ENCODE results near the gene EMC10. TPM values are rescaled to one million over a fixed set of nuclear protein-coding genes. Genes with fewer than 3 reads are reported as not detected.
A peak's percentile ranks its signal among the peaks of the same experiment; 100 is the strongest.

EMC10 gene
- total and polyA plus RNA-seq, 3 experiments from 2014 or later: 11.4 to 74.8 (median 74.7) TPM

DNA sequence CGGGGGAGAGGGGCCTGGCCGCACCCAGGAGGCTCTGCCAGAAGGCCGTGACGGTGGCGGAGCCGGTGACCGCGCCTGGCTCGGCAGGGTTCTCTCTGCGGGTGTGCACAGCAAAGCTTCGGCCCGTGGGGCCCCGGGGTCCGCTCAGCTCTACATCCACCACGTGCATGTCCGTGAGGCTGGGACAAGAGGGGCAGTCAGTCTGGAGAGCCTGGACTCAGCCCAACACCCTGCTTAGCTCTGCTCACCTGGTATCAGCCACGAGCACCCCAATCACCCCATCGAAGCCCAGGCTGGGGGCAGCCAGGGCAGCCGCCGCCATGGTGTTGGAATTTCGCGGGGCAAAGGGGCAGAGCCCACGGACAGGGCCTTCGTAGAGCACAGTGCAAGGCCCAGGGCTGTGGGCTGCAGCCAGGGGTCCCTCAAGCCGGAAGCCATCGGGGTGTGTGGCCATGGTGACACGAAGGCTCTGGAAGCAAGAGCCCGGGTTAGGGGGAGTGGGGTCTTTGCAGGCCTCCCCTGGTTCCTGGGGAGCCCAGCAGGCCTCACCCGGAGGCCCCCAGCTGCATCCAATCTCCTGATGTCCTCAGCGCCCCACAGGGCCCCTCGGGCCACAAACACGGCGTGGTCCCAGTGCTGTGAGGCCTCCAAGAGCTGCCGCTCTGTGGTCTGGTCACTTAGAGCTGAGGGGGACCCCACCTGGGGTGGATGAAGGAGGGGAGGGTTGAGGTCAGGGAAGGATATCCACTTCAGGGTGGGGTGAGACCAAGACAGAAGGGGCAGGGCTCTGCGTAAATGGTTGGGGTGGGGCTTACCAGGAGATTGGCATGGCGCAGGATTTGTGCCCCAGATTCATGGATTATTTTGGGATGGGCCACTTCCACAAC is 36.0 kb downstream of the EMC10 start:
- Mint-ChIP-seq H3K27me3 (peaks cover 5 to 7% of the 10 kb centered on the region in 2 donors), H3K9me3 (no peaks in the 10 kb centered on the region), H3K4me1 (peaks cover 13 to 22% (median 15%) of the 10 kb centered on the region in 3 donors), H3K36me3 (peaks cover 0 to 13% (median 0%) of the 10 kb centered on the region in 3 donors), H3K27ac (peak overlapping the region in 3 of 8 donors; percentile 38 to 71 (median 57)), H3K4me3 (peak overlapping the region in 2 of 7 donors; percentile 13 to 56)
- no peaks in the 10 kb centered on the region for H3K9me3 ChIP-seq (ENCODE audit: low read length)
- H3K27me3 ChIP-seq (ENCODE audit: insufficient read depth, low read length, poor library complexity, severe bottlenecking): no peaks in the 10 kb centered on the region
- CTCF ChIA-PET: interaction anchor here (1.5 kb wide), 2 partner anchors 44 to 51 kb away, joined by 3 read pairs; no protein-coding TSS in a partner anchor
- H3K36me3 ChIP-seq (ENCODE audit: insufficient read depth, low read length): no peaks in the 10 kb centered on the region
- H3K4me3 ChIP-seq (ENCODE audit: low read length): peak overlapping the region; percentile 67
- peaks cover 15% of the 10 kb centered on the region for H3K4me1 ChIP-seq (ENCODE audit: insufficient read depth, low read length)
- H3K27ac ChIP-seq (ENCODE audit: low read depth, low read length): peak overlapping the region; percentile 90
- no peak for DNase-seq
- POLR2A ChIA-PET: no interaction called here

DNA sequence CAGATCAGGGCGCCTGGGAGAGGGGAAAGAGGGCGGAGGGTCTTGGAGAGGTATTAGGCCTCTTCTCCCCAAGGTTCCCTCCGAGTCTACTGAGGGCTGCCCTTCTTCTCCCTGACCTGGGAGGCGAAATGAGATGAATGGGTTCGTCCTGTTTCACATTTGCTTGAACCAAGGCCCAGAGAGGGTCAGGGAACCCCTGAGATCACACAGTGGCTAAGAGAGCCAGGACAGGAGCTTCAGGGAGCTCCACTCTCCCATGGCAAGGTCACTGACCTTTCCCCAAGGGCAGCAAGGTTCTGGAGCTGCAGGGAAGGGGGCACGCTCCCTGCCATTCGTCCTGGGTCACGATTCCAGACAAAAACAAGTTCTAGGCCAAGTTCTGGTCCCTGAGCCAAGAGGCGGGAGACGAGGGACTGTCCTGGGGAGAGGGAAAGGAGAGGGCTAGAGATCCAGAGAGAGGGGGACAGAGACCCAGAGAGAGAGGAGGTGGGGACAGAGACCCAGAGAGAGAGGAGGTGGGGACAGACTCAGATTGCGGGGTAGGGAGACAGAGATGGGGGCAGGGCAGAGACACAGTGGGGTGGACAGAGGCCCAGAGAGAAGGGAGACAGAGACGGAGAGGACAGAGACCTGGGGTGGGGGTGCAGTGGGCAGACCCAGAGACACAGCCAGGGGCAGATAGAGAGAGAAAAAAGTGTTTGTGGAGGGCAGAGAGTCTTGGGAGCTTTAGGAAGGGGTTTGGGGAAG is 36.9 kb downstream of the EMC10 start:
- Mint-ChIP-seq H3K4me1 (peaks cover 13 to 22% (median 15%) of the 10 kb centered on the region in 3 donors), H3K27me3 (peaks cover 5 to 7% of the 10 kb centered on the region in 2 donors), H3K36me3 (peaks cover 0 to 10% (median 0%) of the 10 kb centered on the region in 3 donors), H3K27ac (peak overlapping the region in 5 of 8 donors; percentile 53 to 77 (median 57)), H3K4me3 (peak overlapping the region in 2 of 7 donors; percentile 56 to 59), H3K9me3 (no peaks in the 10 kb centered on the region)
- peak in 1 of 5 donors; percentile 41 for DNase-seq
- no peaks in the 10 kb centered on the region for H3K36me3 ChIP-seq (ENCODE audit: insufficient read depth, low read length)
- CTCF ChIA-PET: interaction anchor here (1.5 kb wide), 1 partner anchor 43 kb away, joined by 3 read pairs; no protein-coding TSS in a partner anchor
- H3K27me3 ChIP-seq (ENCODE audit: insufficient read depth, low read length, poor library complexity, severe bottlenecking): no peaks in the 10 kb centered on the region
- H3K9me3 ChIP-seq (ENCODE audit: low read length): no peaks in the 10 kb centered on the region
- H3K4me3 ChIP-seq (ENCODE audit: low read length): no peak overlapping the region
- H3K4me1 ChIP-seq (ENCODE audit: insufficient read depth, low read length): peaks cover 15% of the 10 kb centered on the region
- H3K27ac ChIP-seq (ENCODE audit: low read depth, low read length): no peak overlapping the region
- POLR2A ChIA-PET: no interaction called here

DNA sequence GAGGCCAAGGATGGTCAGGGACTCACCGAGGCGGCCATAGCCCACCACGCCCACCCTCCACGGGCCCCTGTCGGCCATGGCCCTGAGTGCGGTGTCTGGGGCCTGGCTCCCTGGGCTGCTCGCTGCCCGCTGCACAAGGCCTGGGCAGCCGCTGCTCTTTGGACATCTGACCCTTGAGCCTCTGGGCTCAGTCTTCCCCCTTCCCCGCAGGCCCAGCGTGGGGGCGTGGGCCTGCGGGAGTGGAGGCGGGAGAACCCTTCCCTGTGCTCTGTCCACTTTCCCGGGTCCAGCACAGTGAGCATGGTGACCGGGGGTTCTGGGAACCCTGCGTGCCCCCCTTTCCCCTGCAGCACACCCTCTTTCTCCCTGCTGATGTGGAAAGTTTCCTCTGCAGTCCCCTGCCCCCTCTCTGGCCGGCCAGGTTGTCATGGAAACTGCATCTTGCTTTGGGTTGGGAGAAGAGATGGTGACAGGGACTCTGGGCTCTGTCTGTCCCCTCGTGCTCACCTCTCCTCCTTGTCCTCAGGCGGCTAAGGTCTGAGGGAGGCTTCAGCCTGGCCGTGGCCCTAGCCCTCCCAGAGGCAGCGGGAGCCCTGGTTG is 37.5 kb downstream of the EMC10 start, which contains the start of gene ASPDH:
Gene ASPDH (minus strand): TSS at position 168 of the 600 bp plus-strand sequence. CDS start 90 bp downstream, at position 78.
- H3K9me3 ChIP-seq (ENCODE audit: low read length): no peaks in the 10 kb centered on the region
- DNase-seq: no peak
- ChIA-PET POLR2A (no interaction called here), CTCF (interaction anchor here (1.5 kb wide), 1 partner anchor 43 kb away, joined by 3 read pairs; no protein-coding TSS in a partner anchor)
- peaks cover 15% of the 10 kb centered on the region for H3K4me1 ChIP-seq (ENCODE audit: insufficient read depth, low read length)
- H3K27ac ChIP-seq (ENCODE audit: low read depth, low read length): no peak within 1 kb of the TSS
- H3K27me3 ChIP-seq (ENCODE audit: insufficient read depth, low read length, poor library complexity, severe bottlenecking): no peaks in the 10 kb centered on the region
- peaks cover 5 to 7% of the 10 kb centered on the region in 2 donors for H3K27me3 Mint-ChIP-seq
- H3K4me3 ChIP-seq (ENCODE audit: low read length): no peak within 1 kb of the TSS
- H3K4me3 Mint-ChIP-seq: peak within 1 kb of the TSS in 3 of 7 donors; percentile 45 to 59 (median 56)
- no peaks in the 10 kb centered on the region for H3K9me3 Mint-ChIP-seq
- peak within 1 kb of the TSS in 6 of 8 donors; percentile 53 to 77 (median 64) for H3K27ac Mint-ChIP-seq
- peaks cover 13 to 22% (median 15%) of the 10 kb centered on the region in 3 donors for H3K4me1 Mint-ChIP-seq
- H3K36me3 ChIP-seq (ENCODE audit: insufficient read depth, low read length): no peaks in the 10 kb centered on the region
- peaks cover 0 to 7% (median 0%) of the 10 kb centered on the region in 3 donors for H3K36me3 Mint-ChIP-seq

GRCh38 chr19:50514346-50515167 is 38.2 kb downstream of the EMC10 start:
- Mint-ChIP-seq H3K9me3 (no peaks in the 10 kb centered on the region), H3K27me3 (peaks cover 5 to 7% of the 10 kb centered on the region in 2 donors), H3K4me3 (peak overlapping the region in 1 of 7 donors; percentile 45), H3K27ac (peak overlapping the region in 1 of 8 donors; percentile 70), H3K4me1 (peaks cover 10 to 22% (median 15%) of the 10 kb centered on the region in 3 donors), H3K36me3 (peaks cover 0 to 6% (median 0%) of the 10 kb centered on the region in 3 donors)
- Histone ChIP-seq H3K9me3 (ENCODE audit: low read length) (no peaks in the 10 kb centered on the region), H3K36me3 (ENCODE audit: insufficient read depth, low read length) (no peaks in the 10 kb centered on the region), H3K27ac (ENCODE audit: low read depth, low read length) (no peak overlapping the region), H3K27me3 (ENCODE audit: insufficient read depth, low read length, poor library complexity, severe bottlenecking) (no peaks in the 10 kb centered on the region), H3K4me3 (ENCODE audit: low read length) (no peak overlapping the region), H3K4me1 (ENCODE audit: insufficient read depth, low read length) (peaks cover 15% of the 10 kb centered on the region)
- CTCF ChIA-PET: no interaction called here
- POLR2A ChIA-PET: no interaction called here
- DNase-seq: peak in 1 of 5 donors; percentile 29

GRCh38 chr19:50515168-50515561 is 38.9 kb downstream of the EMC10 start:
- ChIA-PET POLR2A (no interaction called here), CTCF (no interaction called here)
- H3K36me3 Mint-ChIP-seq: peaks cover 0 to 6% (median 0%) of the 10 kb centered on the region in 3 donors
- Histone ChIP-seq H3K27me3 (ENCODE audit: insufficient read depth, low read length, poor library complexity, severe bottlenecking) (no peaks in the 10 kb centered on the region), H3K4me3 (ENCODE audit: low read length) (no peak overlapping the region), H3K4me1 (ENCODE audit: insufficient read depth, low read length) (peaks cover 12% of the 10 kb centered on the region), H3K9me3 (ENCODE audit: low read length) (no peaks in the 10 kb centered on the region), H3K27ac (ENCODE audit: low read depth, low read length) (no peak overlapping the region), H3K36me3 (ENCODE audit: insufficient read depth, low read length) (no peaks in the 10 kb centered on the region)
- no peaks in the 10 kb centered on the region for H3K9me3 Mint-ChIP-seq
- no peak overlapping the region for H3K4me3 Mint-ChIP-seq
- H3K27ac Mint-ChIP-seq: no peak overlapping the region
- H3K27me3 Mint-ChIP-seq: peaks cover 5 to 7% of the 10 kb centered on the region in 2 donors
- peaks cover 10 to 21% (median 15%) of the 10 kb centered on the region in 3 donors for H3K4me1 Mint-ChIP-seq
- DNase-seq: no peak

GRCh38 chr19:50516456-50516855 is 40.1 kb downstream of the EMC10 start:
- Histone ChIP-seq H3K4me1 (ENCODE audit: insufficient read depth, low read length) (peaks cover 5% of the 10 kb centered on the region), H3K27me3 (ENCODE audit: insufficient read depth, low read length, poor library complexity, severe bottlenecking) (no peaks in the 10 kb centered on the region), H3K4me3 (ENCODE audit: low read length) (no peak overlapping the region), H3K36me3 (ENCODE audit: insufficient read depth, low read length) (no peaks in the 10 kb centered on the region), H3K27ac (ENCODE audit: low read depth, low read length) (no peak overlapping the region), H3K9me3 (ENCODE audit: low read length) (no peaks in the 10 kb centered on the region)
- ChIA-PET CTCF (no interaction called here), POLR2A (no interaction called here)
- Mint-ChIP-seq H3K9me3 (no peaks in the 10 kb centered on the region), H3K27me3 (peaks cover 7 to 8% of the 10 kb centered on the region in 2 donors), H3K36me3 (no peaks in the 10 kb centered on the region), H3K4me1 (peaks cover 2 to 8% (median 6%) of the 10 kb centered on the region in 3 donors), H3K4me3 (no peak overlapping the region), H3K27ac (peak overlapping the region in 1 of 8 donors; percentile 57)
- no peak for DNase-seq

All from CD8-positive, alpha-beta memory T cell (primary cell).